ENCODE results near the gene SIPA1L3.

The SIPA1L3 gene

DNA sequence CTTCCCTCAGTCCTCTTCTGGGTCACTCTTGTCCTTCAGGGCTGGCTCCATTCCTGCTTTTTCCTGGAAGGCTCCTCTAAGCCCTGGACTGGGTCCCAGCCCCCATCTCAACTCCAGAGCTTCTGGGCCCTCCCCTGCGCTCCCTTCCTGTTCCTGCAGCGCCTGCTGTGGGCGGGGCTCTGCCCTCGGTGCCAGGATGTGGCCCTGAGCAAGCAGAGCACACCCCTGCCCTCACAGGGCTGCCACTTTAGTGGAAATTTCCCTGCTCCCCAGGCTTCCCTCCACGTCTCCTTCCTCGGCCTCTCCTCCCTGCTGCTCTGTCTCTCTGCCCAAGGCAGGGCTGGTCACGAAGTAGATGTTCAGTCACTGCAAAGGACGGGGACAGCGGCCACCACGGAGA is 288.2 kb downstream of the SIPA1L3 start:
- Histone ChIP-seq H3K4me2 (no peak overlapping the region), H3K4me3 (IDR thresholded peaks at IDR 0.05; ENCODE audit: insufficient read depth, low read depth, low read length) (no peak overlapping the region), H4K20me1 (ENCODE audit: insufficient read depth) (no peaks in the 10 kb centered on the region), H3K27me3 (ENCODE audit: insufficient read depth, low read depth) (no peaks in the 10 kb centered on the region), H2AFZ (ENCODE audit: low read depth) (no peak overlapping the region), H3K79me2 (ENCODE audit: insufficient read depth, low read depth) (no peaks in the 10 kb centered on the region), H3K27ac (no peak overlapping the region), H3K4me1 (ENCODE audit: low read depth, poor library complexity, severe bottlenecking) (no peaks in the 10 kb centered on the region), H3K36me3 (ENCODE audit: insufficient read depth) (no peaks in the 10 kb centered on the region), H3K9ac (no peak overlapping the region)
- TF ChIP-seq, protein P1, sequence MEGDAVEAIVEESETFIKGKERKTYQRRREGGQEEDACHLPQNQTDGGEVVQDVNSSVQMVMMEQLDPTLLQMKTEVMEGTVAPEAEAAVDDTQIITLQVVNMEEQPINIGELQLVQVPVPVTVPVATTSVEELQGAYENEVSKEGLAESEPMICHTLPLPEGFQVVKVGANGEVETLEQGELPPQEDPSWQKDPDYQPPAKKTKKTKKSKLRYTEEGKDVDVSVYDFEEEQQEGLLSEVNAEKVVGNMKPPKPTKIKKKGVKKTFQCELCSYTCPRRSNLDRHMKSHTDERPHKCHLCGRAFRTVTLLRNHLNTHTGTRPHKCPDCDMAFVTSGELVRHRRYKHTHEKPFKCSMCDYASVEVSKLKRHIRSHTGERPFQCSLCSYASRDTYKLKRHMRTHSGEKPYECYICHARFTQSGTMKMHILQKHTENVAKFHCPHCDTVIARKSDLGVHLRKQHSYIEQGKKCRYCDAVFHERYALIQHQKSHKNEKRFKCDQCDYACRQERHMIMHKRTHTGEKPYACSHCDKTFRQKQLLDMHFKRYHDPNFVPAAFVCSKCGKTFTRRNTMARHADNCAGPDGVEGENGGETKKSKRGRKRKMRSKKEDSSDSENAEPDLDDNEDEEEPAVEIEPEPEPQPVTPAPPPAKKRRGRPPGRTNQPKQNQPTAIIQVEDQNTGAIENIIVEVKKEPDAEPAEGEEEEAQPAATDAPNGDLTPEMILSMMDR (conservative IDR thresholded peaks at IDR 0.05; ENCODE audit: low read depth, low read length) = no peak

DNA sequence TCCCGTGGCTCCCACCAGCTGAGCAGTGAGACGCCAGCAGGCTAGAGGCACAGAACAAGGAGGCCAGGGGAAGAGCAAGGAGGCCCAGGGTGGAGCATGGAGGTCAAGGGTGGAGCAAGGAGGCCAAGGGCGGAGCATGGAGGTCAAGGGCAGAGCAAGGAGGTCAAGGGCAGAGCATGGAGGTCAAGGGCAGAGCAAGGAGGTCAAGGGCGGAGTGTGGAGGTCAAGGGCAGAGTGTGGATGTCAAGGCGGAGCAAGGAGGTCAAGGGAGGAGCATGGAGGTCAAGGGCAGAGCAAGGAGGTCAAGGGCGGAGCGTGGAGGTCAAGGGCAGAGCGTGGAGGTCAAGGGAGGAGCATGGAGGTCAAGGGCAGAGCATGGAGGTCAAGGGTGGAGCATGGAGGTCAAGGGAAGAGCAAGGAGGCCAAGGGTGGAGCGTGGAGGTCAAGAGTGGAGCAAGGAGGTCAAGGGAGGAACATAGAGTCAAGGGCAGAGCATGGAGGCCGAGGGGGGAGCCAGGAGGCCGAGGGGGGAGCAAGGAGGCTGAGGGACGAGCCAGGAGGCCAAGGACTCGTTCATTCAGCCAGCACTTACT is 289.3 kb downstream of the SIPA1L3 start:
- TF ChIP-seq, protein P1 (conservative IDR thresholded peaks at IDR 0.05; ENCODE audit: low read depth, low read length) = no peak
- no peak overlapping the region for H3K4me2 ChIP-seq
- H3K9ac ChIP-seq = no peak overlapping the region
- H4K20me1 ChIP-seq (ENCODE audit: insufficient read depth) = no peaks in the 10 kb centered on the region
- no peak overlapping the region for H3K4me3 ChIP-seq (IDR thresholded peaks at IDR 0.05; ENCODE audit: insufficient read depth, low read depth, low read length)
- no peaks in the 10 kb centered on the region for H3K79me2 ChIP-seq (ENCODE audit: insufficient read depth, low read depth)
- H3K4me1 ChIP-seq (ENCODE audit: low read depth, poor library complexity, severe bottlenecking) = no peaks in the 10 kb centered on the region
- H3K27me3 ChIP-seq (ENCODE audit: insufficient read depth, low read depth) = no peaks in the 10 kb centered on the region
- H3K27ac ChIP-seq = no peak overlapping the region
- no peaks in the 10 kb centered on the region for H3K36me3 ChIP-seq (ENCODE audit: insufficient read depth)
- H2AFZ ChIP-seq (ENCODE audit: low read depth) = no peak overlapping the region

DNA sequence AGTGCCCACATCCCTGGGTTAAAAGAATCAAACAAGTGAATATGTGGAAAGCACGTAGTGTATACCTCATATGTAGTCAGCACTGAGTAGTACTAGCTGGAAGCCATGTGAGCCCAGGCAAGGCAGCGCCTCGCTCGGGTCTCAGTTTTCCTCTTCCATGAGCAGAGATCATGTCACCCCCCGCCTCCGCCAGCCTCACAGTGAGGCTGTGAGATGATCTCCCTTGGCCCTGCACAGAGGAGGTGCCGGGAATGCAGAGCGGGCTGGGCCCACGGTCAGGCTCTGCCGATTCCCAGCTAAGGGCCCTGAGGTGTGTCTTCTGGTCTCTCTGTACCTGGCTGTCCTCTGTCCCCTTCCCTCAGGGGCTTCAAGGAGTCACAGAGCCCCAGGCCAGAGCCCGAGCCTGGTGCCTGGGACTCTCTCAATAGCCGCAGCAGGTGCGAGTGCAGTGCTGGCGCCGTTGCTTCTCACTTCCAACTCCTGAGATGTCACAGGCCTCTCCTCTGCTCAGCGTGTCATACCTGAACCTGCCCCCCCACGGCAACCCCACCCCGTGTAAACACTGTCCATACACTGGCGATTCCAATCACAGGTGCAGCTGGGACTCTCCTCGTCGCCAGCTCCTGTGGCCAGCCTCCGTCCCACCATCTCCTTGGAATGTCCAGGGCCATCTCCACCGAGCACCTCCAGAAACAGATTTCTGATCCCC is 290.1 kb downstream of the SIPA1L3 start:
- TF ChIP-seq, protein P1 (conservative IDR thresholded peaks at IDR 0.05; ENCODE audit: low read depth, low read length) = no peak
- Histone ChIP-seq H3K4me2 (no peak overlapping the region), H3K9ac (no peak overlapping the region), H3K36me3 (ENCODE audit: insufficient read depth) (no peaks in the 10 kb centered on the region), H3K27ac (no peak overlapping the region), H3K4me3 (IDR thresholded peaks at IDR 0.05; ENCODE audit: insufficient read depth, low read depth, low read length) (no peak overlapping the region), H3K27me3 (ENCODE audit: insufficient read depth, low read depth) (no peaks in the 10 kb centered on the region), H3K79me2 (ENCODE audit: insufficient read depth, low read depth) (no peaks in the 10 kb centered on the region), H2AFZ (ENCODE audit: low read depth) (no peak overlapping the region), H4K20me1 (ENCODE audit: insufficient read depth) (no peaks in the 10 kb centered on the region), H3K4me1 (ENCODE audit: low read depth, poor library complexity, severe bottlenecking) (no peaks in the 10 kb centered on the region)

DNA sequence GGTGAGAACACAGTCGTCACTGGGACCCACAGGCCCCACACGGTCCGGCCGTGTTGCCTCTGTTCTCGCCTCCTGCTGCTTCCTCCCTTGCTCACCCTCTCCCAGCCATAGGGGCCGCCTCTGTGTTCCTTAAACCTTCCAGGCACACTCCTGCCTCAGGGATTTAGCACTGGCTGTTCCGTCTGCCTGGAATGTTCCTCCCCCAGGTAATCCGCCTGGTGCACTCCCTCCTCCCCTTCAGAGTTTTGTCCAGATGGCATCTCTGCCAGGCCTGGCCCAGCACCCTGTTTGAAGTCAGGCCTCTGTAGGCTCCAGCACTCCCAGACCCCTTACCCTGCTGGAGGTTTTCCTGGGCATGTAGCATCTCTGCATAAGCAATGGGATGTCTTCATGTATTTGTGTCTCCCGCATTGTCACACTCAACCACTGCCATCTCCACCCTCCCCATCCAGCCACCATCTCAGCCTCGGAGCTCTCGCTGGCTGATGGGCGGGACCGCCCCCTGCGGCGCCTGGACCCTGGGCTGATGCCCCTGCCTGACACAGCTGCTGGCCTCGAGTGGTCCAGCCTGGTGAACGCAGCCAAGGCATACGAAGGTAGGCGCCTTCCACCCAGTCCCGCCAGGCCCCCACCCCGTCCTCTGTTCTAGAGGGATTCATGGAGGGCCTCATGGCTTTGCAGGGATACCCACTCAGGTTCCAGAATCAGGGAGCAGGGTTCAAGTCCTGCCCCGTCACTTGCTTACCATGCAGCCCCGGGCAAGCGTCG is 291.1 kb downstream of the SIPA1L3 start:
- Histone ChIP-seq H2AFZ (ENCODE audit: low read depth) (no peak overlapping the region), H3K27ac (no peak overlapping the region), H3K4me1 (ENCODE audit: low read depth, poor library complexity, severe bottlenecking) (no peaks in the 10 kb centered on the region), H3K27me3 (ENCODE audit: insufficient read depth, low read depth) (no peaks in the 10 kb centered on the region), H3K79me2 (ENCODE audit: insufficient read depth, low read depth) (no peaks in the 10 kb centered on the region), H4K20me1 (ENCODE audit: insufficient read depth) (no peaks in the 10 kb centered on the region), H3K4me3 (IDR thresholded peaks at IDR 0.05; ENCODE audit: insufficient read depth, low read depth, low read length) (no peak overlapping the region), H3K9ac (no peak overlapping the region), H3K4me2 (no peak overlapping the region), H3K36me3 (ENCODE audit: insufficient read depth) (no peaks in the 10 kb centered on the region)
- TF ChIP-seq, protein P1 (conservative IDR thresholded peaks at IDR 0.05; ENCODE audit: low read depth, low read length) = no peak

Data from KMS-11 (cell line).